Keratinocyte (primary cell): ENCODE data around the gene NOM1. TPM values are rescaled to one million over a fixed set of nuclear protein-coding genes. Genes with fewer than 3 reads are reported as not detected.

Experiments
- DNase-seq: peaks from one replicate; pipeline ENCODE4 v3.0.0-alpha.2; 2011; ENCODE audit warnings: low read depth, missing footprints, low spot score
- FAIRE-seq: peaks from 2 replicates; lab custom pipeline; 2011; peaks lifted over from hg19 to GRCh38; lab: Jason Lieb, UNC
- H2AFZ ChIP-seq: 2 replicates; pipeline ENCODE4 v1.6.0; 2012; ENCODE audit warnings: low read length, control low read depth, inconsistent platforms; ENCODE audit not compliant: control insufficient read depth
- H3K27ac ChIP-seq: 2 replicates; pipeline ENCODE4 v1.5.1; 2011; ENCODE audit warnings: low read length; ENCODE audit not compliant: control insufficient read depth, insufficient read depth
- H3K27me3 ChIP-seq: 3 replicates; pipeline ENCODE4 v1.6.0; 2011; ENCODE audit warnings: low read length; ENCODE audit not compliant: control insufficient read depth, insufficient read depth; ENCODE audit errors: extremely low read depth
- H3K36me3 ChIP-seq, 2 experiments: 2 replicates in 1 of 2; 3 replicates in 1 of 2; pipeline ENCODE4 v1.5.1; 2011; ENCODE audit warnings: low read length in 2 of 2, mild to moderate bottlenecking in 1 of 2; ENCODE audit not compliant: control insufficient read depth in 2 of 2, insufficient read depth in 2 of 2; ENCODE audit errors: extremely low read depth in 1 of 2
- H3K4me1 ChIP-seq: 3 replicates; pipeline ENCODE4 v1.5.1; 2011; ENCODE audit warnings: low read length; ENCODE audit not compliant: control insufficient read depth, insufficient read depth; ENCODE audit errors: extremely low read depth
- H3K4me2 ChIP-seq: 3 replicates; pipeline ENCODE4 v1.6.0; 2011; ENCODE audit warnings: low read depth, low read length; ENCODE audit not compliant: control insufficient read depth, insufficient read depth; ENCODE audit errors: extremely low read depth
- H3K4me3 ChIP-seq, 3 experiments: fragments of 200-600 bp in 1 of 3; sonication (generic) in 1 of 3; 2 replicates in 2 of 3; 3 replicates in 1 of 3; pipeline ENCODE4 v1.5.1; 2011 to 2016; ENCODE audit warnings: low read length in 3 of 3, mild to moderate bottlenecking in 3 of 3, control low read depth in 2 of 3, inconsistent platforms in 1 of 3, low read depth in 1 of 3, mixed read lengths in 1 of 3, mixed run types in 1 of 3, moderate library complexity in 1 of 3; ENCODE audit not compliant: control insufficient read depth in 2 of 3, insufficient read depth in 2 of 3; ENCODE audit errors: extremely low read depth in 1 of 3
- H3K79me2 ChIP-seq: 2 replicates; pipeline ENCODE4 v1.6.0; 2012; ENCODE audit warnings: low read length; ENCODE audit not compliant: control insufficient read depth, insufficient read depth
- H3K9ac ChIP-seq: 3 replicates; pipeline ENCODE4 v1.6.0; 2011; ENCODE audit warnings: low read length; ENCODE audit not compliant: control insufficient read depth, insufficient read depth; ENCODE audit errors: extremely low read depth
- H3K9me1 ChIP-seq: 3 replicates; pipeline ENCODE4 v1.6.0; 2011; ENCODE audit warnings: low read length; ENCODE audit not compliant: control insufficient read depth, insufficient read depth; ENCODE audit errors: extremely low read depth
- H3K9me3 ChIP-seq: 2 replicates; pipeline ENCODE4 v1.5.1; 2012; ENCODE audit warnings: low read depth, low read length; ENCODE audit not compliant: control insufficient read depth
- H4K20me1 ChIP-seq: 3 replicates; pipeline ENCODE4 v1.6.0; 2011; ENCODE audit warnings: low read length; ENCODE audit not compliant: control insufficient read depth, insufficient read depth; ENCODE audit errors: extremely low read depth
- CTCF ChIP-seq, 3 experiments: IDR thresholded peaks in 1 of 3; conservative IDR thresholded peaks in 1 of 3; optimal IDR thresholded peaks in 1 of 3; 2 replicates in 2 of 3; 3 replicates in 1 of 3; pipeline versions ENCODE3 to v1.5.1; 2011; ENCODE audit warnings: low read length in 3 of 3, mild to moderate bottlenecking in 3 of 3, moderate library complexity in 2 of 3, control low read depth in 1 of 3, inconsistent platforms in 1 of 3; ENCODE audit not compliant: insufficient read depth in 2 of 3; ENCODE audit errors: extremely low read depth in 1 of 3
- EZH2 ChIP-seq: IDR thresholded peaks from one replicate; pipeline ENCODE4 v1.6.1; 2012; ENCODE audit warnings: inconsistent platforms, mild to moderate bottlenecking, low read length, moderate library complexity
- dilution Hi-C: fragments of 300-500 bp; cut with MboI; formaldehyde crosslinking; loops from one replicate; pipeline ENCODE4 v1.7.0; 2020; ENCODE audit warnings: low sequenced_read_pairs; ENCODE audit not compliant: extremely low pct_ligation_motif_present
- polyA plus RNA-seq, 5 experiments: library from polyadenylated mRNA; depleted of rRNA in 3 of 5; stranded (reverse) in 3 of 5; stranded (forward) in 1 of 5; unstranded in 1 of 5; fragments of >200 nt; gene quantifications; 1 replicate in 1 of 5; 2 replicates in 3 of 5; 3 replicates in 1 of 5; pipeline versions ENCODE4 v1.2.1 to v1.2.3, GENCODE V29; 2011 to 2012; ENCODE audit warnings: missing spikeins in 2 of 5, low read depth in 1 of 5, low replicate concordance in 1 of 5

NOM1 gene
- polyA plus RNA-seq, 1 donor (not counting 4 experiments of a cell fraction or from before 2014, with no cell fraction given), result 17.1 TPM

- Histone ChIP-seq H3K79me2 (no peaks in the 10 kb centered on the region), H3K9ac (no peak overlapping the region), H3K4me2 (peak overlapping the region; percentile 49), H3K9me3 (no peaks in the 10 kb centered on the region), H3K4me3 (peak overlapping the region in 1 of 3 experiments; percentile 18), H3K27ac (no peak overlapping the region), H3K9me1 (no peaks in the 10 kb centered on the region), H2AFZ (peak overlapping the region; percentile 37), H3K4me1 (peaks cover 9% of the 10 kb centered on the region), H3K36me3 (no peaks in the 10 kb centered on the region), H4K20me1 (no peaks in the 10 kb centered on the region), H3K27me3 (peaks cover 94% of the 10 kb centered on the region)
- no peak for DNase-seq
- dilution Hi-C loops, result no loop called here
- TF ChIP-seq CTCF (optimal IDR thresholded peaks at IDR 0.05 in 1 of 3, IDR thresholded peaks at IDR 0.05 in 1 of 3, conservative IDR thresholded peaks at IDR 0.05 in 1 of 3; ENCODE audit: extremely low read depth in 1 of 3, insufficient read depth in 2 of 3, low read length in 3 of 3) (no peak), EZH2 (no peak)
- FAIRE-seq, result no peak
Measured at GRCh38 chr7:157018997-157019608, 69.6 kb downstream of the NOM1 start.

- Histone ChIP-seq H3K4me2 (no peak overlapping the region), H3K4me1 (peaks cover 9% of the 10 kb centered on the region), H3K9ac (no peak overlapping the region), H3K27me3 (peaks cover 86% of the 10 kb centered on the region), H3K27ac (no peak overlapping the region), H3K9me3 (no peaks in the 10 kb centered on the region), H3K4me3 (no peak overlapping the region), H4K20me1 (no peaks in the 10 kb centered on the region), H3K79me2 (no peaks in the 10 kb centered on the region), H3K36me3 (no peaks in the 10 kb centered on the region), H2AFZ (no peak overlapping the region), H3K9me1 (no peaks in the 10 kb centered on the region)
- dilution Hi-C loops, result no loop called here
- DNase-seq (no peak), FAIRE-seq (no peak)
- TF ChIP-seq CTCF (optimal IDR thresholded peaks at IDR 0.05 in 1 of 3, IDR thresholded peaks at IDR 0.05 in 1 of 3, conservative IDR thresholded peaks at IDR 0.05 in 1 of 3; ENCODE audit: extremely low read depth in 1 of 3, insufficient read depth in 2 of 3, low read length in 3 of 3) (no peak), EZH2 (no peak)
Measured at GRCh38 chr7:157019718-157020451, 70.4 kb downstream of the NOM1 start.
